Measurements from ENCODE around the gene DEPDC1B. TPM values are rescaled to one million over a fixed set of nuclear protein-coding genes. Genes with fewer than 3 reads are reported as not detected.
"Not testable (repeated sequence)": the region's sequence is repeated elsewhere in the genome, so short reads cannot be mapped to it uniquely, and the experiment has no call there.

The DEPDC1B gene
- total RNA-seq, 1 donor from 2014 or later, result 12.2 TPM

DNA sequence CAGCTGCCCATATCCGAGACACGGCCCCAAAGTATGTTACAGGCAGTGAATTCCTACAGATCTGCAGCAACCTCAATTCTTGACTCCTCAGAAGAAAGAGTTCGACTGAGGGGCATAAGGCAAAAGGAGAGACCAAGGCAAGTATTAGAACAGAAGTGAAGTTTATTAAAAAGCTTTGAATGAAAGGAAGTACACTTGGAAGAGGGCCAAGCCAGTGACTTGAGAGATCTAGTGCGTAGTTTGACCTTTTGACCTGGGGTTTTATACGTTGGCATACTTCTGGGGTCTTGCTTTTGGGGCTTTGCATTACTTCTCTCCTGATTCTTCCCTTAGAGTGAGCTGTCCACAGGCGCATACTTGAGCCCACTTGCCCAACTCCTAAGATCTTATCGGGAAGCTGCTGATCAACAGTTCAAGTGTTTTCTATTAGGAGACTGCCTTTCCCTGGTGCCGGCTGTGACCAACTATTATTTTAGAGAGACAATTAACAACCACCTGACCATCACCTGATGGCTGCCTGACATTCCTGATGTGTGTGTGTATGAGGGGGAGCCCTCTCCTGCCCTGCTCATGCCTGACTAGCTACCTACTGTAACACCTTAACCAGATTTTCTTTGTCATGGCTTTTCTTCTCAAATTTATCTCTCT lies 1.5 kb upstream of the DEPDC1B start:
- DNase-seq (ENCODE audit: low spot score in 2 of 2) (no peak), FAIRE-seq (no peak)

DNA sequence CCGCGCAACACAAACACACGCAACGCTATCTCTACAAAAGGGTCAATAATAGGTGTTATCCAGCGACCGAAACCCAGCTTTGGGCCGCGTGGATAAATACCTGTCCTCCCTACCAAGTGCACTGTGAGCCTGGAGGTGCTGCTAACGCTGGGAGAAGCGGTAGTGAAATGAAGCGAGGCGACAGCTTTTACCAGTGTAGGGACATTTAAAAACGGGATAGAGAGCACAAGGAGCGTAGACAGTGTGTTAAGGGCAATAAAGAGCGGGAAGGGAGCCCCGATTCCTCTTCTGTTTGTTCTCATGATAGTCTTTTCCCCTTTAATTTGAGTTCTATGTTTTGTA lies 421 bp upstream of the DEPDC1B start:
- FAIRE-seq, result no peak

DNA sequence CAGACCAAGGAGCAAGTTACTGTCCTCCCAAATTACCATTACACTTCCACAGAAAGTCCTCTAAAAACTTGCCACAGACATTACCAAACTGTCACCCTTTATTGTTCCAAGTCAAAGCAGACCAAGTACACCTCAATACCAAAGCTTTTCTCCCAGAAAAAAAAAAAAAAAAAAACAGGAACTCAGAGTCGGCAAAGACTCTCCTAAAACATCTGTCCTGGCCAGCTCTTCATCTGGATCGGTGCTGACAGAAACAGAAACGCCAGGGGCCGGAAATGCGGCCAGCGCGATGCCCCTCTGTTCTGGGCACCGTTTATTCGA lies 718 bp downstream of the DEPDC1B start:
- no peak for FAIRE-seq

More for the DNA sequence above, 421 bp upstream of the DEPDC1B start:
- peak; percentile 10 to 12 for DNase-seq (ENCODE audit: low spot score in 2 of 2)

DNA sequence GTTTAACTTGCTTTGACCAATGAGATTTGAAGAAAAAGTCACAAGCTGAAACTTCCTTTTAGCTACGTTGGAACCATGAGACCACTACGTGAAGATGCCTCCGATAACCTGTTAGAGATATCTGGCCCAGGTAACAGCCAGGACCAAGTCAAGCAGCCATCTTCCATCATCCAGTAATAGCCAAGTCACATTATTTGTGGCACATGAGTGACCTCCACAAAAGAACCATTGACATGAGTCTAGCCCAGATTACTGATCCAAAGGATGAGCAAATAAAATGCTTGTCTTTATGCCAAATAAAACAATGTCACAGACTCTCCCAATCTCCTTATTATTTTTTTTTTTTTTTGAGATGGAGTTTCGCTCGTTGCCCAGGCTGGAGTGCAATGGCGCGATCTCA lies 1.6 kb downstream of the DEPDC1B start:
- FAIRE-seq (no peak), DNase-seq (ENCODE audit: low spot score in 2 of 2) (no peak)

More for the DNA sequence above, 718 bp downstream of the DEPDC1B start:
- no peak for DNase-seq (ENCODE audit: low spot score in 2 of 2)

DNA sequence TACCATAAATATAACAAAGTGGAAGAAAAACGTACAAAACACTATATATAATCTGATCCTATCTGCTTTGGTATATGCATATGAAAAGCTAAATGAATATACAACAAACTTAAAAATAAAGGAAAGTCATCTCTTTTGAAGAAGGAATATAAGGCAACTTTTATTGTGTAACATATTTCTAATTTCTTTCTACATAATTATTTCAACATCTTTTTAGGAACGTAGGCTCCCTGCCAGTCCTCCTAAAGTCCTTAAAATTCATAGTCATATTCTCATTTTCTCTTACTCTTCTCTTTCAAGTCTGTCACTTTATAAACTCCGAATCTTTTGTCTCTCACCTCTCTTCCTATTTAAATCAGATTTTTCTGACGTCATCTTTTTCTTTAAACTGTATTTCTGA lies 9.6 kb downstream of the DEPDC1B start:
- DNase-seq (ENCODE audit: low spot score in 2 of 2), result no peak
- no peak for FAIRE-seq

DNA sequence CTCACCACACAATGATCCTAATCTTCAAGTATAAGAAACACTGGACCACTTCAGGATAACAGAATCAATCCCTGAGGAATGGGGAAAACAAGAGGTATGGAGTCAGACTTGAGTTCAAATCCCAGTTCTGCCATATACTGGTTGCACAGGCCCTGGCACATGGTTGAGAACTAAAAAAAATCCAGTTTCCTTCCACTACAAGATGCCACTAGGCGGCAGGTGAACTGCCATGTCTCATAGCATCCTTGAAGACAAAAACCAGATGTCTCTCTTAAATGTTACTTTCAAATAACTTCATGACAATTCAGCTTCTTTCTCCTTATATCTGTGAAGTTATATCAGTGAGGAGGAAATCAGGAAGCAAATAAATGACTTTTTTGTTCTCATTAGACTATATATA lies 11.0 kb downstream of the DEPDC1B start:
- no peak for DNase-seq (ENCODE audit: low spot score in 2 of 2)
- FAIRE-seq, result no peak

DNA sequence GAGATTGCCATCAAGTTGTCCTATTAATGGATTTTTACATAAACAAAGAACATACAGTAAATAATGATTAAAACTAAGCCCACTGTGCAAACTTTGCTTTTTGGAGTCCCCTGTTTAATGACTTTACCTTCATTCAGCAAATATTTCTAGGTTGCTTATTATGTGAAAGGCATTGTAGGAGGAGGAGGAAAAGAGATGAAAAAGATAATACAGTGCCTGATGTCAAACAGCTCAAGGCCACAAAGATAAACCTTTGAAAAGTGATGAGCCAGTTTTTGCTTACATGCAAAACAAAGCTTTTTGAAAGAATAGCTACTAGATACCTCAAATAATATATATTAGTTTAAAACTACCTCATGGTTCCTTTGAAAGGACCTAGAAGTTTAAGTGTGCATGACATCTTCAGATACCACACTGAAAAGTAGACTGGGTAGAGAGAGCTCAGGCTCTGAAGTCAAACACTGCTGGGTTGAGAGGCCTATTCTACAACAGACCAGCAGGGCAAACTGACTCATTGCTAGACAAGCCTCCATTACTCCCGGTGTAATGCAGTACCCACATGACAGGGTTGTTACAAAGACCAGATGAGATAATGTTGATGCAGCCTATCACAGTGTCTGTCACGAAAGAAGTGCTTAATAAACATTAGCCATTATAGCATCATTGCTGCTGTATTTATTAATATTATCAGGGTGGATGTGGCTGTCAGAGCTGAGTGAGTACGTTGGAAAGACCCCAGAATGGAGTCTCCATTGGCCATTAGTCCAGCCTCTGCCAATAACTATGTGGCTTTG lies 11.8 kb downstream of the DEPDC1B start:
- DNase-seq (ENCODE audit: low spot score in 2 of 2) (no peak), FAIRE-seq (no peak)

DNA sequence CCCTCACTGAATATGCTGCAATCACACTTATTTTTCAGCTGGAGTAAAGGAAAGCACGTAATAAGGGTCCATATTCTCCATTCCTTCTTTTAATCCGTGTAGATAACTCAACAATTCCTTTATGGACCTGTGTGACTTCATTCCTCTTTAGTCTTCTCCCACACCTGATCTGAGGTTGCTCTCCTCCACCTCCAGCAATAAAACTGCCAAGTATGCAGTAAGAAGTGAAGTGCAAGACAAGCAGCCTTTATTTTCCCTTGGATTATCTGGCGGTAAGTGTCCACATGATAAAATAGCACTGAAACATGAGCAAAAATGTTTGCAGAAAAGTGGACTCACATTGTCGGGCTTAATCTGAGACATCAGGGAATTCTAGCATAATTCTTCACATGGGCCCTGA lies 13.8 kb downstream of the DEPDC1B start:
- DNase-seq (ENCODE audit: low spot score in 2 of 2) (no peak), FAIRE-seq (no peak)

DNA sequence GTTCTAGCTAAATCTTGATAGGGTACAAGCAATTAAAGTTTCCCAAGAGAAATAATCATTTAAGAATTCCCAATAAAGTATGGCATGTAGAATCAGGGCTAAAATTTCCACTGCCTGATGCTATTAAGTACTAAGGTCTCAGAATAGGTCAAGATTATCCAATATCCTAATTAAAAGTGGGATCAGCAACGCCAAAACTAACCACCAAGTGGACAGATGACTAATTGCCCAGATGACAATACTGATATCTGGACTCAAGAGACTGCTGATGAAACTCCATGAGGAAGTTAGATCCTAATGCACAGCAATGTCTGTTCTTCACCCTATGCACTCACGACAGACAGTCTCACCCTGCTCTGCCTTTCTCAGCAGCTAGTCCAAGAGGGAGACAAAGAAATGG lies 14.3 kb downstream of the DEPDC1B start:
- FAIRE-seq (no peak), DNase-seq (ENCODE audit: low spot score in 2 of 2) (no peak)

DNA sequence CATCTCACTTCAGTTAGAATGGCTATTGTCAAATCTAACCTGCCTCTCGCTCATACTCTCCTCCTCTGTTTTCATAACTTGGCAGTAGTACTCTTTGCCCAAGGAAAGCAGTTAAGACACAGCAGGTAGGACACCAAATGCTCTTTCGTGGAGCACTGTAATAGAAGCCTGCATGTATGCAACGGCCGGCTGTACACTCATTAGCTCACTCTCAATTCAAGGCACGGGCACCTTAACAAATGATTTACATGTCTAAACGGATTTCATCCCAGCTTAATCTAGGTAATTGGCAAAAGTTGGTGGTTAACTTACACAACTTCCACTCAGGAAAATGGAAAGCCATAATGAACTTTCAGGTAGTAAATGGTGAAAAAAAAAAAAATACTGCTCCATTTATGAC lies 14.9 kb downstream of the DEPDC1B start:
- no peak for DNase-seq (ENCODE audit: low spot score in 2 of 2)
- FAIRE-seq, result no peak

DNA sequence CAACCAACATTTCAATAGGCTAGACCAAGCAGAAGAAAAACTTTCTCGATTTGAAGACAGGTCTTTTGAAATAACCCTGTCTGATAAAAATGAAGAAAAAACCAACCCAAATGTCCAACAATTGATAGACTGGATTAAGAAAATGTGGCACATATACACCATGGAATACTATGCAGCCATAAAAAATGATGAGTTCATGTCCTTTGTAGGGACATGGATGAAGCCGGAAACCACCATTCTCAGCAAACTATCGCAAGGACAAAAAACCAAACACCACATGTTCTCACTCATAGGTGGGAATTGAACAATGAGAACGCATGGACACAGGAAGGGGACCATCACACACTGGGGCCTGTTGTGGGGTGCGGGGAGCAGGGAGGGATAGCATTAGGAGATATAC lies 18.0 kb downstream of the DEPDC1B start:
- DNase-seq (ENCODE audit: low spot score in 2 of 2); FAIRE-seq: not testable (repeated sequence)

DNA sequence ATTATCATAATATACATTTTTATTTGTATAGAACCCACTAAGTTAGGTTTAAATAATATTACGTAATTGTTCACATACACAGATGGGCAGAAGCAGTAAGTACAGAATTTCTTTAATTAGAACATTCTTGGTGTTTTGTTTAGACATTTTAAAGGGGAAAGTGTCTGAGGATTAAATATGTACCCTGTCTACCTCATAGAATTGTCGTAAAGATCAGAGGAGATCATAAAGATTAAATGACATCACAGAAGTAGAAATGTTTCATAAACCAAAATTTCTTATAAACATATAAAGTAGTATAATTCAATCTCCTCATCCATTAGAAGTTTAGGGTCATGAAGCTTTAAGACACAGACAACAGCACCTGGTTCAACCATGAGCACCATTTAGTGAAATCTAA lies 20.1 kb downstream of the DEPDC1B start:
- FAIRE-seq (no peak), DNase-seq (ENCODE audit: low spot score in 2 of 2) (no peak)

DNA sequence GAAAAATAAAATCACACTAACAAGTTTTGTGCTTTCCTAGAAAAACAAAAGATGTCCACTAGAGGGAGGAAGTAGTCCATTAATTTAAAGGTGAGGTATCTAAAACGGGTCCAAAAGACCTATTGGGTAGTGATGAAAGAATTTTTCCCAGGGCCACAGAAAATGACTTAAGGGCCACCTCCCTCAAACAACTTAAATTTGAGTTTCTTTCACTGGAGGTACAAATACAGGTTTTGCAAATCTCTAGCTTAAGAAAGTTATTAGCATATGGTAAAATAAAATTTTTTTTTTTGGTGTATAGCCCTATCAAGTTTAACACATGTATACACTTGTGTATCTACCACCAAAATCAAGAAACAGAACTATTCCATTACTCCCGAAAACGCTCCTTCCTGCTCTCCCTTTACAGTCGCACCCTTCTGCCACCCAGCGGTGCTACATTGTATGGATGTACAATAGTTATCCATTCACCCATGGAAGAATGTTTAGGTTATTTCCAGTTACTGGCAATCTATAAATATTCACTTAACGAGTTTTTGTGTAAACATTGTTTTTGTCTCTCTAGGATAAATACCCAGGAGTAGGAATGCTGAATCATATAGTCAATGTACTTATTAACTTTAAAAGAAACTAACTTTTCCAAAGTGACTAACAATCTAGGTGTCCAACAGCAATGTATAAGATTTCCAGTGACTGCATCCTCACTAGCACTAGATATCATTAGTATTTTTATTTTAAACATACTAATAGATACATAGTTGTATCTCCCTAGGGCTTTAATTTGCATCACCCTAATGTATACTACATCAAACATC lies 21.9 kb downstream of the DEPDC1B start:
- FAIRE-seq (peak; percentile 53), DNase-seq (ENCODE audit: low spot score in 2 of 2) (peak; percentile 15 to 34)

DNA sequence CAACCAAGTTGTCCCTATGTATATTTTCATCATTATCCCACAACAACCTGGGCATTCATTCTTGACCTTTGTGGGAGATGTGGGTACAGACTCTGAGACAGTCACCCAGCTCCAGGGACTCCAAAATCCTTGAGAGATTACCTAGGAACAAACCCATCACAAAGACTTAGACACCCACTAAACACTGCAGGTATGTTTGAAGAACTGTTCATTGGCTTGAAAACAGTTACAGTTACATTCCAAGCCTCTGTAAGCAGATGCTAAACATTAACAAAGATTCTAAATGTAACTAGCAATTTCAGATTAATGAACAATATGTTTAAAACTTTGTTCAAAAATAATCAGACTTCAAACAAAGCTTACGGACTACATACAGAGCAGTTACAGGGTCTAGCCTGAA lies 24.7 kb downstream of the DEPDC1B start:
- no peak for DNase-seq (ENCODE audit: low spot score in 2 of 2)
- no peak for FAIRE-seq

DNA sequence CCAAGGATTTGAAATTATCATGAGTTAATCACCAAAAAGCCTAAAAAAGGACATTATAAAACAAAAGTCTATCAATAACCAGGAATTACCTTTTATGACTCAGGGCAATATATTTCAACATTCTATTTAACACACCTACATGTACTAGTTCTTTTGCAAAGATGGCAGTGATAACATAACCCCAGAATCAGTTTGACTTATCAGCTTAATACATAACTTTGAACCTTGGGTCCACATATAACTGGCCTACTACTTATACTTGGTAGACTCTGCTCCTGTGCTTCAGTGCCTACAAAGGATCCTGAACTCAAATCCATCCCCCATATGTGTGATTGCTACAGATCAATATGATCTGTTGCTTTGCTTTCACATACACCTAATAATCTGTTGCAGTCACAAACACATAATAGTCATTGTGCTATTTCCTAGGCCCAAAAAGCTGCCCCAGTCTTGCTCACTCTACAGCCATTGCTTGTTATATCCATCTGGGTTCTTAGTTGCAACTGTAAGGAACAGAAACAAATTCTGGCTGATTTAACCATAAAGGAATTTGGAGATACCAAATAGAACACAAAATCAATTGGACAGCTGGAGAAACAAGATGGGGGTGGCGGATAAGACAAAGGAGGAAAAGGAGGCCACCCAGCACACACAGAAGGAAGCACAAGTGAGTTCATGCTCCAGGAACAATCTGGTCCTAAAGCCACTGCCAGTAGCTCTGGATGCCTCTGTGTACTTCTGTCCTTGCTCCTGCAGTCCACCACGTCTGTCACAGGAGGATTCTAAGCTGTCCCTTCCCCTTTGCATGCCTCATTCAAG lies 25.5 kb downstream of the DEPDC1B start:
- FAIRE-seq, result no peak
- no peak for DNase-seq (ENCODE audit: low spot score in 2 of 2)

DNA sequence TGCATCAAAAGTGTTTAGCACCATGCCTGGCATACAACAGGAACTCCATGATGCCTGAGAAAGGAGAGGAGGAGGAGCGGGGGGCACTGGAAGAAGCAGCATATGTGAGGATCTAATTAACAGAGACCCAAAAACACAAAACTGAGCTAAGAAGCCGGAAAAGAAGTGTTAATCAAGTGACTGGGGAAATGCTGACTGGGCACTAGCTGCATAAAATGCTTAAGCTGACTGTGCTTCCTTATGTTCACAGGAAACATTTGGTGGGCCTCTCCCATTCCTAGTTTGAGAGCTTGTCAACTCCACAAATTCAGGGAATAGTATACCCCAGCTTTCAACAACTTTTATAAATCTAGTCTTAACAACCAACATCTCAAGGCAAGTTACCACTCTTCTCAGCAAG lies 26.6 kb downstream of the DEPDC1B start:
- no peak for FAIRE-seq
- DNase-seq (ENCODE audit: low spot score in 2 of 2), result no peak

DNA sequence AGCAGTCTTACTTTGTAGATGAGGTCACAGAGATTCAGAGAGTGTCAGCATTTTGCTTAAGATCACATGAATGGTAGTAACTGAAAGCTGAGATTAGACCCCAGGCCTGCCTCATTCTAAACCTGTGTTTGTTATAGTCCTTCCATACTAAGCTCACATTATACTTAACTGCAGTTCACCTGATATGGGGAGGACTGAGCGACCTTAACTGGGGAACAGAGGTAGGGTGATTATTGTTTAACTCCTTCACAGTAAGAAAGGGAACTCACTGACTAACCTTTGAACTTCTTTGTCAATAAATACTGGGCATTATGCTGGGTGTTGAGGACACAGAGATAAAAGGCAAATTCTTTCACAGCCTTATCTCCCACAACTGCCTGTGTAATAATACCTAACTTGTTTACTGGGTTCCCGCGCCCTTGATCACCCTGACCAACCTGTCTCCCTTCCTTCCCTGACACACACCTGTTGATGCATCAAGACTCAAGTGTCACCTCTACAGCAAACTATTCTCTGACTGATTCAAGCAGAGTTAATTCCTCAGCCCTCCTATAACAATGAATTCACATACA lies 27.2 kb downstream of the DEPDC1B start:
- DNase-seq (ENCODE audit: low spot score in 2 of 2) (no peak), FAIRE-seq (no peak)

DNA sequence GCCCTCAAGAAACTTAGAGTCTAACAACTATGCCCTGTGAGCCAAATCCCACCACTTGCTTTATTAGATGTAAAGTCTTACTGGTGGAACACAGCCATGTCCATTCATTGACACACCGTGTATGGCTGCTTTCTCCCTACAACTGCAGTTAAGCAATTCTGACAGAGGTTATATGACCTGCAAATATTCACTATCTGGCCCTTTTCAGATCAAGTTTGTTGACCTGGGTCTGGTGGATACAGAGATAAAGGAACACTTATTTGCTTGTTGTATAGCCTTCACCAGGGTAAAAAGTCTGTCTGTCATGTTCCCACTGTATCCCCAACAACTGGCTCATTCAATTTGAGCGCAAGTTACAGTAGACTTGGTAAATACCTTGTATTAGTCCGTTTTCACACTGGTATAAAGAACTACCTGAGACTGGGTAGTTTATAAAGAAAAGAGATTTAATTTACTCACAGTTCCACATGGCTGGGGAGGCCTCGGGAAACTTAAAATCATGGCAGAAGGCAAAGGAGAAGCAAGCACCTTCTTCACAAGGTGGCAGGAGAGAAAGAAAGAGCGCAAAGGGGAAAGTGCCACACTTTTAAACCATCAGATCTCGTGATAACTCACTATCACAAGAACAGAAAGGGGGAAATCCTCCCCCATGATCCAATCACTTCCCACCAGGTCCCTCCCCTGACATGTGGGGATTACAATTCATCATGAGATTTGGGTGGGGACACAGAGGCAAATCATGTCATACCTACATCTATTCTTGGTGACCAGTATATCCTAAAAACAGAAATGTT lies 27.9 kb downstream of the DEPDC1B start:
- FAIRE-seq (no peak), DNase-seq (ENCODE audit: low spot score in 2 of 2) (no peak)

DNA sequence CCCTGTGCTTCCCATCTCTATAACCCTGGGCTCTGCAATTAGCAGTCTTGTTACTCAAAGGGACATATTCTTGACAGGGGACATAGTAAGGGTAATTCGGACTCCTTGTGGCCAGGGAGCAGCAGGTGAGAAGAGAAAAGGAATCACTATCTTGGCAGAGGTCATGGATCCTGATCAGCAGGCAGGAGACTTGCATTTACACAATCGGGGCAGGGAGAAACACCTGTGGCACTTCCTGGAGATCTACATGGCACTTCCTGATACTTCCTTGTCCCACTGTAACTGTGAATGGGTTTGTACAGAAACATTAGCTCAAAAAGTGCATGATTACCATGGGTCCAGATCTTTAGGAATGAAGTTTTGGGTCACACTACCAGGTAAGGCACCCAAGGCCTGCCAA lies 29.2 kb downstream of the DEPDC1B start:
- DNase-seq (ENCODE audit: low spot score in 2 of 2) (no peak), FAIRE-seq (no peak)

All from frontal cortex (tissue), 4 donors.